GM12873 (cell line): ENCODE measurements around the gene CCDC107.

ENCODE experiments used
- CTCF ChIP-seq: IDR thresholded peaks from 2 replicates; pipeline ENCODE4 v1.5.1; 2012; ENCODE audit warnings: low read depth, mild to moderate bottlenecking, moderate library complexity, low read length, control low read depth; ENCODE audit not compliant: insufficient read depth; ENCODE audit errors: missing control alignments

CCDC107 gene

GRCh38 chr9:35690614-35691333 lies 32.7 kb downstream of the CCDC107 start:
- no peak for TF ChIP-seq CTCF

DNA sequence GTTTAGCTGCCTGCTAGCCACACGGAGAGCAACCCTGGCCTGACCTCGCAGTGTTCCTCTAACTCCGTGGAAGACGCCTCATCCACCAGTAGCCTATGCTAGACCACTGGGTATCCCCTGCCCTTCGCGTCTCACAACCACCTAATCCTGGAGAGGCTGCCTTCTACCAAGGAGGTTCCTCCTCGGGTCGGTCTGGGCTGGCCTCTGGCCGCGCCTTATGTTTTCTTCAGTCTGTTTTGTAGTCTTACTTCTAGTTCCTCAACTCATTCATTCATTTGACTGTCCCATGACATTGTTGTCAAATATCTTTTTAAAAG lies 33.2 kb downstream of the CCDC107 start:
- no peak for TF ChIP-seq CTCF

DNA sequence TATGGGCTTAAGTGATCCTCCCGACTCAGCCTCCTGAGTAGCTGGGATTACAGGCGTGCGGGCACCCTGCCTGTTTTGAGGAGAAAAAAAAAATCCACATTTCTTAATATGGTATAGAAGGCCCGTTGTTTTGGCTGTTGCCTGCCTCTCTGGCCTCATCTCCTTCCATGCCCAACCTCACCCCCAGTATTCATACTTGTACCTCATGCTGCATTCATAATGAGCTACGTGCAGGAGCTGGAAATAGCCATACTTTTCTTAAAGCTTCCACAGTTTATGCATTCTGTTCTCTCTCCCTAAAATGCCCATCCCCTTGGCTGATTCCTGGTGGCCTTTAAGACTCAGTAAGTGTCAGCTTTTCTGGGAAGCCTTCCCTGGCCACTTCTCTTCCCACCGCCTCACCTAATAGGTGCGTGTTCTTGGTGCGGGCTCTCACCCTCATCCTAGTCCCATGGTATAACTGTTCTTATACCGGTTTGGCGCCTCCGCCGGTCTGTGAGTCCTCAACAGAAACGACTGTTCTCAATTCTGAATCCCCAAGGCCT lies 33.7 kb downstream of the CCDC107 start:
- TF ChIP-seq CTCF = no peak

- no peak for TF ChIP-seq CTCF
Measured at GRCh38 chr9:35695943-35696401, 37.9 kb downstream of the CCDC107 start.

DNA sequence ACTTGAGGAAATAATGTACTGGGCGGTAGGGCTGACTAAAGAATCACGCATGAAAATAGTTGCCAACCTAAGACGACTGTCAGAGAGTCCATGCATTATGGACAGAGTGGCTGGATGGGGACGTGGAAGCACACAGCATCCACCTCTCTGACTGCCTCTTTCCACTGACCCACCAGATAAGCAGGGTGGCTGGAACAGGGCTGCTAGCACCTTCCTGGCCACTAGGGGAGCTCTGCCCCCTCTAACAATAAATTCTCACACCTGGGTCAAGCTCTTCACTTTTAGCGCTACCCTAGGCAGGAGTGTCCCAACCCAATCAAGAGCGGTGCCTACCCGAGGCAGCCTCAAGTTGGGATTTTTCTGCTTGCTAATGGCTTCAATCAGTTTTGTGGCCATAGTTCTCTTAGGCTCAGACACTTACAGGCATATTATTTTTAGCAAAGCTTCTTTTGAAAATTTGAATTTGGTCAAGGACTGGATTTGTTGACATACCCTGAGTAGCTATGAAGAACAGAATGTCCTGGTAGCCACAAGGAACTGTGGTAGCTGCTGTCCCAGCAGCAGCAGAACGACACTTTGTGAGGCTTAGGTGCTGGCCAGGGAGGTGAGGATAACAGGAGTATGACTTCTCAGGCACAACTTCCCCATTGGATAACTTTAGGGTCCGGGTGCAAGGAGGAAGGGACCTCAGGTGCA lies 38.6 kb downstream of the CCDC107 start:
- TF ChIP-seq CTCF = peak; percentile 98

DNA sequence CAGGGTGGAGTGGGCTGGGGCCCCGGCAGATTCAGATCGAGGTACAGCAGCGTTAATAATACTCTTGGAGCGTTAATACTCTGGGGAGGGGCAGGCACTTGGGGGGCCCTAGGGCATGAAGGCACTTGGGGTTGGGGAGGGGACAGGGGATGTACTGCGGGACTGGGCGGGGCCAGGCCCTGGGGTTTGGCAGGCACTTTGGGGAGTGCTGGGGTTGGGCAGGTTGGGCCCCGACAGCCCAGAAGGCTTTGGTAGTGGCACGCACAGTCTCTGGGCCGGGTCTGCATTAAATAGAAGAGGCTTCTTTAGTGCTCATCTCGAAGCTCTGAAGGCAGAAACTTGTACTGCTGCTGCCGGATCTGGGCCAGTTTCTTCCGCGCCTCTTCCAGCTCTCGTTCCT lies 39.4 kb downstream of the CCDC107 start:
- no peak for TF ChIP-seq CTCF

DNA sequence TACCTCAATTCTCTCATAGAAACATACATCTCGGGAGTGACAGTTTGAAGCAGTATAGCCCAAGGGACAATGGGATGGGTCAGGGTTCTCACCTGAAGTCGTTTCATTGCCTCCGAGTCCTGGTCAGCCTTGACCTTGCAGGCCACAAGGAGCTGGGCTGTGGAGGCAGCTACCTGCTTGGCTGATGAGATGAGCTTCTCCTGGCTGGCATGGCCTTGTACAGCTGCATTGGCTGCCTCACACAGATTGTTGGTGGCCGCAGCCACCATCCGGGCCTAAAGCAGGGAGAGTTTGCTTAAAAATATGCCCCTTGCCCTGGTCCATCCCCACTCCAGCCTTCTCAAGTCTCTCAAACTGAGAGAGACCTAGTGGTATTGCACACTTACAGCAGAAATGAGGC lies 40.1 kb downstream of the CCDC107 start:
- no peak for TF ChIP-seq CTCF
